Measurements from ENCODE around the gene IL34. TPM values are rescaled to one million over a fixed set of nuclear protein-coding genes. Genes with fewer than 3 reads are reported as not detected.
A peak's percentile ranks its signal among the peaks of the same experiment; 100 is the strongest.

Gene IL34
- total RNA-seq, 1 donor = 1.7 TPM

DNA sequence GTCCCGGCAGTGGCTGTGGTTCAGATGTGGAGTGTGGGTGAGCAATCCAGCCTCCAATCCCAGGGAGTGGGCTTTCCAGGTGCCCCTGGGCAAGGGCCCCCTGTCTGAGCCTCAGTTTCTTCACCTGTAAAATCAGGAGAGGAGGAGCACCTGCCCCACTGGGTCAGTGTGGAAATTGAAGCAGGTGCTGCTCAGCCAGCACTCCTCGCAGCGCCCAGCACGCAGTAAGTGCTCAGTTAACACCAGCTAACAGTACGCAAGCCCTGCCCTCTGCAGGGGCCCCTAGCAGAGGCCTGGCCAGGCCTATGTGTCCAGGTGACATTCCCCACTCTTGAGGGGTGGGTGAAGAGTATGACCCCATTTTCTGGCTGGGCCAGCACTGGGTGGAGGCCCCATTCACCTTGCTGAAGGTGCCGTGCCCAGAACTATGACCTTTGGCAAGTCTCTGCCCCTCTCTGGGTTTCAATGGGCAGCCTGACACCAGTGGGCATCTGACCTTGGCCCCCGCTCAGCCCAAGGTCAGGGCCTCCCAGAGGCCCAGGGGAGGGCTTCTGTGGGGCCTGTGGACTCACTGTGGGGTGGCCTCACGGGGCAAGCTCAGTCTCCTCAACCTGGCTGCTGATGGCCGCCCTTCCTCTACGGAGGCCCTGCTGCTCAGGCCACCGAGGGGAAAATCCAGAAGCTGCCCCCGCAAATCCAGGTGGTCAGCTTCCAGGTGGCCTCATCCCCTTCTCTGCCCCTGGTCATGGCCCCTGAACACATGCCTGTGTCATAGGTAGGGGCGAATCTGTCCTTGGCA is 37.0 kb downstream of the IL34 start:
- no peak for DNase-seq (ENCODE audit: low read depth)
- H3K4me3 ChIP-seq (ENCODE audit: low read depth, low read length) = peak overlapping the region; percentile 87
- TF ChIP-seq, protein P1, sequence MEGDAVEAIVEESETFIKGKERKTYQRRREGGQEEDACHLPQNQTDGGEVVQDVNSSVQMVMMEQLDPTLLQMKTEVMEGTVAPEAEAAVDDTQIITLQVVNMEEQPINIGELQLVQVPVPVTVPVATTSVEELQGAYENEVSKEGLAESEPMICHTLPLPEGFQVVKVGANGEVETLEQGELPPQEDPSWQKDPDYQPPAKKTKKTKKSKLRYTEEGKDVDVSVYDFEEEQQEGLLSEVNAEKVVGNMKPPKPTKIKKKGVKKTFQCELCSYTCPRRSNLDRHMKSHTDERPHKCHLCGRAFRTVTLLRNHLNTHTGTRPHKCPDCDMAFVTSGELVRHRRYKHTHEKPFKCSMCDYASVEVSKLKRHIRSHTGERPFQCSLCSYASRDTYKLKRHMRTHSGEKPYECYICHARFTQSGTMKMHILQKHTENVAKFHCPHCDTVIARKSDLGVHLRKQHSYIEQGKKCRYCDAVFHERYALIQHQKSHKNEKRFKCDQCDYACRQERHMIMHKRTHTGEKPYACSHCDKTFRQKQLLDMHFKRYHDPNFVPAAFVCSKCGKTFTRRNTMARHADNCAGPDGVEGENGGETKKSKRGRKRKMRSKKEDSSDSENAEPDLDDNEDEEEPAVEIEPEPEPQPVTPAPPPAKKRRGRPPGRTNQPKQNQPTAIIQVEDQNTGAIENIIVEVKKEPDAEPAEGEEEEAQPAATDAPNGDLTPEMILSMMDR (IDR thresholded peaks at IDR 0.05; ENCODE audit: insufficient read depth, low read depth, low read length) = no peak

DNA sequence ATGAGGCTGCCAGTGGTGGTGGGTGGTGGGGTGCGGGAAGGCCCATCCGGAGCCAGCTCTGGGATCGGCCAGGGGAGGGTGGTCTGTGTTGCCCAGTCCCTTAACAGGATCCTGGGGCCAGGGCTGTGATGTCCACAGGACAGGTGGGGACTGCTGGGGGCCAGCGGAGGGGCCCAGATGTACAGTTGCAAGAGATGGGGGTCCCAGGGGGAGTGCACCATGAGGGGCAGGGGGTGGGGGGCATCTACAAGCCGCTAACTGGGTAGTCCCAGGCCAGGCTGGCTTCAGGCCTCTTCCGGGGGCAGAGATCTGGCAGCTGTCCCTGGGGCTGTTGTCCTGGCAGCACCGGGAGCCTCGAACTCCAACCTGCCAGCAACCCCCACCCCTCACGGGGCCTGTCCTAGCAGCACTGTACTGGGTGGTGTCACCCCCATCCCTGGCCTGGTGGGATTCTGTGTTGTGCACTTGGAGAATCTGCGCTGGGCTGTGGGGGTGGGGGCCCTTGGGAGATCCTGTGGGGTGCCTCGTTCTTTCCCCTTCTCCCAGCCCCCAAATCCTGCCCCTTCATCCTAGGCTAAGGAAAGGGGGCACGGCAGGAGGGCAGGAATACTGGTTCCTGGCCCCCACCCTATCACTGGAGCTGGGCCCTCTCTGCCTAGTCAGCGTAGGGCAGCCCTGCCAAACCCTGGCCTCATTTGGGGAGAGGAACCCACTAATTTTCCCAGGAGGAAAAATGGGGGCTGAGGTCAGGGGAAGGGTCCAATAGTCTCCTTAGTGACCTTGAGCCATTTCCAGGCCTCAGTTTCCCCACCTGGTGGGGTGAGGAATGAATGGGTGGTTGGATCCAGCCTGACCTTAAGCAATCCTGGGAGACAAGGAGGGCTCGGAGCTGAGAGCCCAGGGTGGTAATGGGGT is 38.0 kb downstream of the IL34 start:
- no peak for DNase-seq (ENCODE audit: low read depth)
- TF ChIP-seq, protein P1 (IDR thresholded peaks at IDR 0.05; ENCODE audit: insufficient read depth, low read depth, low read length) = no peak
- H3K4me3 ChIP-seq (ENCODE audit: low read depth, low read length) = peak overlapping the region; percentile 87

DNA sequence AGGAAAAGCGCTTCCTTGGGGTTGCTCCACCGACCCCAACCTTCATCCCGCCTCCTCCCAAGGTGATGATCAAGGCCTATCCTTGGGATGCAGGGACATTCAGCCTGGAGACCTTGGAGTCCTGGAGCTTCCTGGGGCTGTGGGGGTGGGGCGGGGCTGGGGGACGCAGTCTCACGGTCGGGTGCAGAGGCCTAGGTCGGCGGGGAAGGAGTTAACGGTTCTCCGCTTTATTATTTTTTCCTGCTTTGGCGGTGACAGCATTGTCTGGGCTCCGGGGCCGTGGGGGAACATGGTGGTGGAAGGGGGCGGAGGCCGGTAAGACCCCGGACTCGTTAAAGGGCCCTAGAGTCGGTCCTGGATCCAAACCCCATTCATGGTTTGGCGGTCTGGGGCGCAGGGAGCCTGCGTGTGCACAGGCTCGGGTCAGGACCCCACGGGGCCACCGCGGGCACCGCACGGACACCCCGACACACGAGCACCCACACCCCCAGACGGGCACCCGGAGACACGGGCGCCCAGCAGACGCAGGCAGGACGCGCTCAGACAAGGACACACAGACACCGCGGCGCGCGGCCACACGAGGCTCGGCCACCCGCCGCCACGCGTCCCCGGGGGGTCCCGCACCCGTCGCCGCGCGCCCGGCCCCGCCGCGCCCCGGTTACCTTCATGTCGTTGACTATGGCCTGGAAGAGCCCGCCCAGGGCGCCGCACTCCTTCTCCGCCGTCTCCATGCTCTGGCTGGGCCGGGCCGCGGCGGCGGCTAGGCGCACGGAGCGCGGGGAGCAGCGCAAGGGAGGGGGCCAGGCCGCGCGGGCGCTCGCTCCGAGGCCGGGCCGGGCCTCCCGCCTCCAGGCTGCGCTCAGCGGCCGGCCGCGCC is 38.9 kb downstream of the IL34 start:
- no peak for DNase-seq (ENCODE audit: low read depth)

DNA sequence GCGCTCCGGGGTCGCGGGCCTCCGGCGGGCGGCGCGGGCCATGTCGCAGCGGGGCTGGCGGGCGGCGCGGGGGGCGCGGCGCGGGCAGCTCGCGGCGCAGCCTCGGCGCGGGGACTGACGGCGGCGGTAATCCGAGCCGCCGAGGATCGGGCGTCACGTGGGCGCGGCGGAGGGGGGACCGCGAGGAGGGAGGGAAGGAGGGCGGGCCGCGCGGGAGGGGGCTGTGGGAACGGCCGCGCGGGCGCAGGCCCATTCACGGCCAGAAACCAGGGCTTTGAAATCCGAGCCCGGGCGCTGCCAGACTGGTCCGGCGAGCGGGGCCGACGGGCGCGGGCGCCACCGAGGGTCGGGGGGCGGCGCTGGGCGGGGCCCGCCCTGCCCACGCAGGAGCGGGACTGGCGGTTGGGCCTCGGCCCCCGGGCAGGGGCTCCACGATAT is 39.6 kb downstream of the IL34 start, which contains the start of gene MTSS2:
Gene MTSS2, minus strand, starts transcription at position 116 of the 438 bp plus-strand sequence. CDS start 262 bp downstream, outside the sequence.
- H3K4me3 ChIP-seq (ENCODE audit: low read depth, low read length) = peak within 1 kb of the TSS; percentile 87
- DNase-seq (ENCODE audit: low read depth) = peak; percentile 93
- TF ChIP-seq, protein P1 (IDR thresholded peaks at IDR 0.05; ENCODE audit: insufficient read depth, low read depth, low read length) = no peak

More for the DNA sequence above, 38.9 kb downstream of the IL34 start:
- peak overlapping the region; percentile 87 for H3K4me3 ChIP-seq (ENCODE audit: low read depth, low read length)
- TF ChIP-seq, protein P1 (IDR thresholded peaks at IDR 0.05; ENCODE audit: insufficient read depth, low read depth, low read length) = no peak

DNA sequence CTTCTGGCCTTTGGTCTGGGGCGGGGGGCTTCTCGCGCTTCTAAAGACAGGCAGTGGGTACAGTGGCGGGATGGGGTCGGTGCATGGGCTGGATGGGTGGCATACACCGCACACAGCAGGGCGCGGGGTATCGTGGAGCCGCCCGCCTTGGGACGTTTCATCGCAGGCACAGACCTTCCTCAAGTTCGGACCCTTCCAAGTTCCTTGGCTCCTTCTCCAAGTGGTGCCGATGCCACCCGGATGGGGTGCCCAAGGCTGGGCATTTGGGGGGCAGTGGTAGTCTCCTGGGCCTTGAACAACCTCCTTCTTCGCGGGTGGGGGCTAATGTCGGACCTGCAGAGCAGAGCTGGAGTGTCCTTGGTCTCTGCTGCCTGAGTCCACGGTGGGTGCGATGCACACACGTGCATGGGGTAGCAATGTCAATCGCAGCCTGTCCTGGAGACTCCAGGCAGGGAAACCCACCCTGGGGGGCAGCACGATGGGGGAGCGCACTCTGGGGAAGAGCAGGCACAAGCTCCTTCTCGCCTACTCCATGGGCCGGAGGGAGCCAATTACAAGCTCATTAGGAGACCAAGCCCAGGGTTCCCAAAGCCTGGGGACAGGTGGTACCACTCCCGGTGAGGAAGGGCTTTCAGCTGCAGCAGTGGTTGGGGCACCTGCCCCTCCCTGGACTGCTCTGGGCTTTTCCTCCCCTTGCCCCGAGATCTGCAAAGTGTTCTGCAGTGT is 40.2 kb downstream of the IL34 start:
- H3K4me3 ChIP-seq (ENCODE audit: low read depth, low read length) = peak overlapping the region; percentile 36
- TF ChIP-seq, protein P1 (IDR thresholded peaks at IDR 0.05; ENCODE audit: insufficient read depth, low read depth, low read length) = no peak
- no peak for DNase-seq (ENCODE audit: low read depth)

Data from fibroblast of villous mesenchyme (primary cell).